HG03520 (cell line): ENCODE data around the gene TCF7.

Experiments
- ATAC-seq: cut with Tn5 transposase; IDR thresholded peaks from one replicate; pipeline ENCODE4 v1.9.1; 2021; ENCODE audit warnings: mild to moderate bottlenecking, moderate library complexity; ENCODE audit not compliant: unreplicated experiment

The TCF7 gene

GRCh38 chr5:134113902-134114875 lies at the start of gene TCF7:
TSS of gene TCF7 (plus strand) at chr5:134114681. CDS start at chr5:134114907, 226 bp downstream.
- ATAC-seq: peak; percentile 51

GRCh38 chr5:134069553-134069952 lies 44.9 kb upstream of the TCF7 start:
- no peak for ATAC-seq

- ATAC-seq: no peak
Measured at GRCh38 chr5:134070725-134071613, 43.5 kb upstream of the TCF7 start.

- no peak for ATAC-seq
Measured at GRCh38 chr5:134071614-134072207, 42.8 kb upstream of the TCF7 start.

- ATAC-seq: no peak
Measured at GRCh38 chr5:134072471-134073210, 41.8 kb upstream of the TCF7 start.

GRCh38 chr5:134073404-134073803 lies 41.1 kb upstream of the TCF7 start:
- ATAC-seq: no peak

- ATAC-seq: no peak
Measured at GRCh38 chr5:134075102-134075501, 39.4 kb upstream of the TCF7 start.

- ATAC-seq: no peak
Measured at GRCh38 chr5:134077926-134078580, 36.4 kb upstream of the TCF7 start.

- ATAC-seq: no peak
Measured at GRCh38 chr5:134079748-134080581, 34.5 kb upstream of the TCF7 start.

GRCh38 chr5:134082264-134082992 lies 32.1 kb upstream of the TCF7 start:
- no peak for ATAC-seq

- no peak for ATAC-seq
Measured at GRCh38 chr5:134083517-134083916, 31.0 kb upstream of the TCF7 start.

- ATAC-seq: no peak
Measured at GRCh38 chr5:134084022-134084565, 30.4 kb upstream of the TCF7 start.

GRCh38 chr5:134084570-134084969 lies 29.9 kb upstream of the TCF7 start:
- ATAC-seq: no peak

GRCh38 chr5:134085411-134085810 lies 29.1 kb upstream of the TCF7 start:
- ATAC-seq: no peak

- no peak for ATAC-seq
Measured at GRCh38 chr5:134086225-134086942, 28.1 kb upstream of the TCF7 start.

GRCh38 chr5:134086943-134087305 lies 27.6 kb upstream of the TCF7 start:
- ATAC-seq: no peak

- ATAC-seq: no peak
Measured at GRCh38 chr5:134088291-134088690, 26.2 kb upstream of the TCF7 start.
